HG02852 (cell line): Measurements from ENCODE around the gene MACF1.

ENCODE experiments used
- ATAC-seq: cut with Tn5 transposase; IDR thresholded peaks from one replicate; pipeline ENCODE4 v1.9.1; 2021; ENCODE audit warnings: mild to moderate bottlenecking, moderate library complexity; ENCODE audit not compliant: unreplicated experiment

Gene MACF1

DNA sequence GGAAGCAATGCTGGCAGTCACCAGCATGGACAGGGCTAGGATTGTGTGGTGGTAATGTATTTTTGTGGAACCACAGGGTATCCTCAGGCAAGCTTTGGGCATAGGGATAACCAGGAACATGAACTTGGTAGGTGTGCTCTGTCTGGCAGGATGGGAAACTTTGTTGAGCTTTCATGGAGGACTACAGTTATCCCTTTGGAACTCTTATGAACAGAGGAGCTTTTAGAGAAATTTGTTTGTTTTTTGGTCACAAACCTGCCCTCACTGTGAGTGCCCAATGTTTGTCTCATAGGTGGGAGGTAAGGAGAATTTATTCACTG is 54.4 kb downstream of the MACF1 start:
- ATAC-seq, result no peak

DNA sequence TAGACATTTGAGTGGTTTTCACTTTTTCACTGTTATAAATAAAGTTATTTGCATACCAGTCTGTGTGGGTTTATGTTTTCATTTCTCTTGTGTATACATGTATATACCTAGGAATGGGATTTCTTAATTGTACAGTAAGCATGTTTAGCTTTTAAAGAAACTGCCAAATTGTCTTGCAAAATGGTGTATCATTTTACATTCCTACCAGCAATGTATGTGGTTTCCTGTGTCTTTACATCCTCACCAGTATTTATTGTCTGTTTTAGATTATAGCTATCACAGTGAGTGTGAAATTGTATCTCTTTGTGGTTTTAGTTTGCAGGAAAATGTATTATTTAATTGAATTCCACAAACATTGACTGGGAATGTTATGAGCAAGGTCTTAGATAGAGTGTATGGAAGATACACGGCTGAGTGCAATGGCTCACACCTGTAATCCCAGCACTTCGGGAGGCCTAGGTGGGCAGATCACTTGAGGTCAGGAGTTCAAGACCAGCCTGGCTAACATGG is 57.3 kb downstream of the MACF1 start:
- no peak for ATAC-seq

DNA sequence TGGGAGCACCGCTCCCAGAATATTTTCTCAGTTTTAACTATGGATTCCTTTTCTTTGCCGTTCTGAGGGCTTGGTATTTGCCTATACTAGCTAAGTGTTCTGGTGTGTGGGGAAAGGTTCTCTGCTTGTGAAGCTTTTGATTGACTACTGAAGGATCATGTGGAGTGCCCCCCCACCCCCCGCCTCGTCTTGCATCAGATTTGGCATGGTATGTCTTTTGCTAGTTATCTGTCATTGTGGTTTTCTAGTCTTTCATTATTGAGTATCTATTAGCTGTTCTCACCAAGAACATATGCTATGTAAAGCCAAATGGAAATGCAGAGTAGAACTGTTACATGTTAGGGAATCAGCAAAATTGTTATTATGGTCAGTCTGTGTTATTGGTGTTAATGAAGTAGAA is 58.3 kb downstream of the MACF1 start:
- no peak for ATAC-seq

DNA sequence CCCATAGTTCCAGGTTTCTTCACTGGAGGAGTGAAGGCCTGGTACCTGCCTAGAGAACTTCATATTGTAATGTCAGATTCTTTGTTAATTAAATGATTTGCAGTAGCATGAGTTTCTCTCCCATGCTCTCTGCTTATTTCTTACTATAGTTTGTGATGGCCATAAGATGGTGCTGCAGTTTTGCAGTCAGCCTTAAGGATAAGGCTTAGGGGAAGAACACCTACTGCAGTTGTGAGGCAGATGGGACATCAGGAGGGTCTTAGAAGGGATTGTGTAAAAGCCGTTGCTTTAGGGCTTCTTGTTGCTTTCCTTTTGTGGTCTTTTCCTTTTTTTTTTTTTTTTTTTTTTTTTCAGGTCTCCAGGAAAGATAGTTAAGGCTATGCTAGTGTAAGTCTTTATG is 61.8 kb downstream of the MACF1 start:
- ATAC-seq, result no peak

DNA sequence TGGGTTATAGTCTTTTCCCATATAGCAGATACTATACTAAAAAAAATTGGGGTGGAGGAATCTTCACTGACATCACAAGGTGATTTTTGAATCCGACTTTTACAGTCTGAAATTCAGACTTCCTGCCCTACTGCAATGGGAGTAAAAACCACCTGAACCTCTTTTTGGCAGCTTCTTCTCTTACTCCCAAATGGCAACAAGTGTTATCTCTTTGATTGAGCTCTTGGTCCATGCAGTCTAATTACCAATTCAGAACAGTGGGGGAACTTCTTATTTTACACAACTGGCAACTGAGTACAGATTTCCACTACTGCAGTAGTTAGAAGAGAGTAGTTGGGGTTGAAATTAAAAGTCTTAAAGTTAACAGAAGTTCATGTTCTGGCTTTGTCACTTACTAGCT is 62.3 kb downstream of the MACF1 start:
- ATAC-seq, result no peak

DNA sequence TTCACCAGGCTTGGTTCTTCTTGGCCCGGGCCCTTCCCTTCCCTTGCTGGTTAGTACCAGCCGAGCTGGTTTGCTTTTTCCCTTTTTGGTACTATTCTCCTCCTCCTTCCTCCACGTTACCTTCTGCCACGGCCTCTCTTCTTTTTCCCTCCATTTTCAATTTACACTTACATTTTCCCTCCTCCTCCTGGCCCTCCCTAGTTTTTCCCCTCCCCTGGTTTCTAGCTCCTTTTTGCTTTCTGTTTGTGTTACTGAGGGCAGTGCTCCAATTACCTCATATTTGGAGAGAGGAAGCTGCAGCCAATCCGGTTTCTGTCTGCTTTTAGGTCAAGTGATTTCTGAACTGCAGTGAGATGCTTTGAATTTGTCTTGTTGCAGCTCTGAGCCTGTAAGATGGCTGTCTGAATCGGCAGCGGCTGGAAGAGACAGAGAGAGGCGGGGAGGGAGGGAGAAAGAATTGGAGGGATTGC is 63.7 kb downstream of the MACF1 start:
- ATAC-seq, result peak; percentile 31

DNA sequence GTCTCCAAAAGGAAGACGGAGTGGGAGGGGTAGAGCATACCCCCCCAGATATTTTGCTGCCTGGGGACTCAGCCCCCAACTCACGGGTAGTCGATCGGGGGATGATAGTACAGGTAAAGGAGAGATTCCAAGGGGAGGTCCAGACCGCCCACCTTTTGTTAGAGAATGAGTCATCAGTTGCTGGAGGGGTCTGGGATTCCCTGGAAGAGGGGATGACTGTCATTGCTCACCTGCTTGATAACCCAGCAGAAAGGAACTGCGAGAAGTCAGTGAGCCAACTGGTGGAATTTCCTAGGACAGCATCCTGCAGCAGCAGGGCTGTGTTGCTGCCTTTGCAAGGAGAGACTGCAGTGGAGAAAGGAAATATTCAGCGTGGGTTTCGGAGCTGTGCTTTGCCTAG is 64.4 kb downstream of the MACF1 start:
- no peak for ATAC-seq

DNA sequence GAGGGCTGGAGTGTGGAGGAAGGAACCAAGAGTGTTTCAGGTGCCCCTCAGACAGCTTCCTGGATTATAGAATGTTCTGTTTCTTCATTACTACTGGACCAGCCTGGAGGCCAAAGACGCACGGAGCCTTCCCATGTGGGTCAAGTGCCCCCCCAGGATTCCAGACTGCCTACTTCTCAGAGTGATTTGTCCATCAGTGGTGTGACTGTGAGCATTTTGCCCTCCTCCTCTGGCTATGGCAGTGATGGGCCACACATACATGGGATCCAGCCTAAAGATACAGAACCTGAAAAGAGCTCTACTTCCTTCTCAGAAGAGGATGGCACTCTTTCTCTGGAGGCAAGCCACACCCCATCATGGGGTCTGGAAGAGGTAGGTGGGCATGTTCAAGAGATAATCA is 64.9 kb downstream of the MACF1 start:
- ATAC-seq, result no peak

DNA sequence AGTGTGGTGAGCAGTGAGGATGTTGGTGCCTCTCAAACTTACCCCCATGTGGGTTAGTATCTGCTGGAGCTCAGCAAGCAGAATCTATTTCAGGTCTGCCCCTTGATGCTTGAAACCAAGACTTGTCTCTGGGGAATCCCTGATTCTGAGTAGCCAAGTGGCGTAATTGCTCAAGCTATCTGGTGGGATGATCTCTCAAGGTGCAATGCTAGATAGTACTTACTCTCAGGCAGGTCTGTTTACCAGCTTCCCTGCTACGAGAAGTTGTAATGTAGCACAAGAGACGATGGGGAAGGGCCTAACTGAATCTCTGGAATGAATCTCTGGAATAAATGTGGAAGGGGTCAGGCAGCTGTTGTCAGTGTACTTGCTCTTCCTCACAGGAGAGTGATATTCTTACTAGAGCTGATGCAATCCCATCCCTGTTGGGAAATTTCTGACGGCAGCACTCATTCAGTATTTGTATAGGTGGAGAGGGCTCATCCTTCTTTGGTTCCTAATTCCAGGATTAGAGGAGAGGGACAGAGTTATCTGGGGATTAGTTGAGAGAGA is 65.4 kb downstream of the MACF1 start:
- peak; percentile 65 for ATAC-seq

DNA sequence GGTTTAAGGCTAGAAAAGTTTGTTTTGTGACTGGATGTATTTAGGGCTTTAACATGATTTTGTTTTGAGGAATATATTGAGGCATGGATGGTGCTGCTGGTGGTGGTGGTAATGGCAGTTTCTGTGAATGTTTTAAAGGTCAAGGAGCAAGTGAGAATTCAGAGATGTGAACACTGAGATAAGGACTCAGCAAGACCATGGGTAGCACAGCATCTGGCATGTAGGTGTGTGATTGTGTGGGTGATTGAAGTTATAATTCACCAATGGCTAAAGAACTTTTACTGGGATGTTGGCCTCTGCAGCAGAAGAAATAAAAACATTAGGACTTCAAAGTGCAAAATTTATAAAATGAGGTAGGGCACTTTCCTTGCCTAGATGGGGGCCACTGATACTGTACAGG is 65.9 kb downstream of the MACF1 start:
- no peak for ATAC-seq

DNA sequence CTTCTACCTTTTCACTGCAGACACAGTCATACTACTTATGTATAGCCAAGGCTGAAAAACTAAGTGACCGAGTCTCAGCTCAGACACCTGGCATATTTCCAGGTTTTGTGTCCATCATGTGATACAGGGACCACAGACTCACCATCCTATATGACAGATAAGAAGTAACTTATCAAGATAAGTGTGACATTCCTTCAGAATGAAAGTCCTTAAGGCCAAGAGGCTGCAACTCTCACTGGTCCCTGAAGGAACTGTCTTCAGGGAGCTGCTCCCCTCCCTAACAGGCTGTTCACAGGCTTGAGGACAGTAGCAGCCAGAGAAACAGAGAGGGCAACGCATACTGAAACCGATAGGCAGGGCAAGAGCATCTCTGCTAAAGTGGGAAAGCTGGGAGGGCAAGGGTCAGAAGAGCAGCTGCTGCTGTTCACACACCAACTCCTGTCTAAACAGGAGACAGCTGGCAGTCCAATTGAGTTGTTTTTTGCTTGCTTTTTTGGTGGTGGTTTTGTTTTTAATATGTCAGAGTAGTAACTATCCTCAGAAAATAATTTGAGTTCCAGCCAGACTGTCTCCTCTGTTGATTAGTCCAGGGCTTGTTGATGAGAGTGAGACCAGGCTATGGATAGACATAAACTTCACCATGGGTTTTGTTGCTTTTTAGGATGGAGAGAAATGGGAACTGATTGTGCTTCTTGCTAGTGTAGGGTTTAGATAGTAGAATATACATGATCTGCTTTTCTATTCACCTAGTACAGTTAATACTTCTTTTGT is 67.7 kb downstream of the MACF1 start:
- no peak for ATAC-seq

DNA sequence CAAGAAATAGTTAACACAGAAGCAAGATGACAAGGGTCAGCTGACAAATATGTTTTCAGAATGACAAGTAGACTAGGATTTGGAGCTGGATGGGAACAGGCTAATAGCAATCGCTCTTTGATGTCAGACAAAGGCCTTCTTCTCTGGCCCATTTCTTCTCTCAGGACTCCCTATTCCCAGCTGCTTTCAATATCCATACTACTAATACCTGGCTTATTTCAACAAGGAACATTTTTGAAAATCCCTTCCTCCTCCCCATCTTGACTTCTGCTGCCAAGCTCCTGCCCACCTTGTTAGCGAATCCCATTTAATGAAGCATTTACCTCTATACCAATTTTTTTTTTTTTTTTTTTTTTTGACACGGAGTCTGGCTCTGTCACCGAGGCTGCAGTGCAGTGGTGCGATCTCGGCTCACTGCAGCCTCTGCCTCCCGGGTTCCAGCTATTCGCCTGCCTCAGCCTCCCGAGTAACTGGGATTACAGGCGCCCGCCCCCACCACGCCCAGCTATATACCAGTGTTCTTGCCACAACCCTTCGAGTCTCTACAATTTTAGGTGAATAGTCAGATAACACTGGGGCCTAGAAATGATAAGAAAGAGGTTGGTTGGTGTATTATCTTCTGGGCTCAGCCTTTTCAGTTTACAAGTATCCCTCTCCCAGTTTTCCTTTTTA is 68.4 kb downstream of the MACF1 start:
- ATAC-seq, result no peak

DNA sequence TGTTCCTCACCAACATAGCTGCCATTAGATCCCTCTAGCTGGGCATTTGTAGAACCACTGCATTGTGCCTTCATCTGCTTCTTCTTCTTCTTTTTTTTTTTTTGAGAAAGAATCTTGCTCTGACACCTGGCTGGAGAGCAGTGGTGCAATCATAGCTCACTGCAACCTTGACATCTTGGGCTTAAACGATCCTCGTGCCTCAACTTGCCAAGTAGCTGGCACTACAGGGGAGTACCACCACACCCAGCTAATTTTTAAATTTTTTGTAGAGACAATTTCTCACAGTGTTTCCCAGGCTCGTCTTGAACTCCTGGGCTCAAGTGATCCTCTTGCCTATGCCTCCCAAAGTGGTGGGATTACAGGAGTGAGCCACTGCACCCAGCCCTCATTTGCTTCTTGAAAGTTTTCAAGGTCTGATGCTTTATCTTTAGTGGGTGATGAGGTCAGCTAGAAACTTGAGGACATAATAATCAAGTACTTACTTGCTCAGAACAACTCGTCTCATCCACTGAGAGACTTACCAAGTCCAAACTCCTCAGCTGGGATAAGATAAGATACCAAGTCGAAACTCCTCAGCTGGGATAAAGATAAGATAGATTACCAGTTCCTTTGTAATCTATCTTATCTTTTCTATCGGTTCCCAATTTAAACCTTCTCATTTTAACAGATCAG is 71.5 kb downstream of the MACF1 start:
- no peak for ATAC-seq

DNA sequence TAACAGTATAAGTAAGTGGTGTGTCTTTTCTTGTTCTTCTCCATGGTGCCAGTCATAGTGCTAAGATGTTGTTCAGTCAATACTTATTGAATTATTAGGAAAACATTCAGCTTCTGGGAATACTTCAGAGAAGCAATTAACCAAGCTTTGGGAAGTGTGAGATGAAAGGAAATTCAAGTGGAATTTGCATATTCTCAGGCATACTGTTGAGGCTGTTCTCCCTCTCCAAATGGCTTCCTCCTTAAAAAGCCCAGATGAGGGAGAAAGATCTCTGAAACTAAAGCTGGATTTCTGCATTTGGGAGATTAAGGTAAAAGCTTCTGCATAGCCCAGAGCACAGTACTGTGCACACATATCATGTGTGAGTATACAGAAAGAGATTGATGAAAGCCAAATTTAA is 73.4 kb downstream of the MACF1 start:
- ATAC-seq, result no peak

DNA sequence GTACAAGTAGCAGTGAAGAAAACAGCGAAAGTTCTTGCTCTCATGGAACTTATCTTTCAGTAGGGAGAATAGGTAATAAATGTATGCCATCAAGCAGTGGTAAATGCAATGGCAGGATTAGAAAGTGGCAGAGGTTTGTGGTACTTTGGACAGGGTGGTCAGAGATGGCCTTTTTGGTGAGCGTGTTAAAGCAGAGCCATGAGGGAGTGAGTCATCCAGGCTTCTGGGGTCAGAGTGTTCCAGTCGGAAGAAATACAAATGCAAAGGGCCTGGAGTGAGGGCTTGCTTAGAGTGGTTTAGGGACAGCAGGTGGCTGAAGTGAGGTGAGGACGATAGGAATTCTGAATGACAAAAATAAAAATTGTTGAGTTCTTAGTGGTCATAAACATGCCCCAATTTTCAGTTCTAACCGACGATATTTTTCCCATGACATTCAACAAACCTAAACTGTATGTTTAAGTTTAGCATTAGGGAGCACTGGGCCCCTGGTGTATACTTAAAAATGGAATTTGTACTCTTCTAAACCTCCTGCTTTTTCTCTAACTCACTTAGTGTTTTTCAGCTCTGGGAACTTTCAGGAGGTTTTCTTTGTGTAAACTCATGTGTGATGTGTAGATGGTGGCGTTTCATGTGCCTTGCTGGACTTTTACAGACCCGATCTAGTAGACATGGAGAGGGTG is 78.2 kb downstream of the MACF1 start:
- no peak for ATAC-seq

DNA sequence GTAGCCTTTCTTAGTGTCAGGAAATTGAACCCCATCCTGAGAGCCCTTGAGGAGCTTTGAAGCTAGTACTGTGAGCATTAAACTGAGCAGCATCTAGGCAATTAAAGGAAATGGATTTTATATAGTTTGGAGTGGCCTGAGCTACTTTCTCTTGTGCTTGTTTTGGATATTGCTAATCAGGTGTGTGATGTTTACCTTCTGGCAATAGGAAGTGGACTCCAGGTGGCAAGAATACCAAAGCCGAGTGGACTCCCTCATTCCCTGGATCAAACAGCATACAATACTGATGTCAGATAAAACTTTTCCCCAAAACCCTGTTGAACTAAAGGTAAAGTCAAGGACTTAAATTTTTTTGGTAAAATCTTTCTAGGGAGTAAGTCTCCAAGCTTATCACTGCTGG is 79.4 kb downstream of the MACF1 start:
- no peak for ATAC-seq

DNA sequence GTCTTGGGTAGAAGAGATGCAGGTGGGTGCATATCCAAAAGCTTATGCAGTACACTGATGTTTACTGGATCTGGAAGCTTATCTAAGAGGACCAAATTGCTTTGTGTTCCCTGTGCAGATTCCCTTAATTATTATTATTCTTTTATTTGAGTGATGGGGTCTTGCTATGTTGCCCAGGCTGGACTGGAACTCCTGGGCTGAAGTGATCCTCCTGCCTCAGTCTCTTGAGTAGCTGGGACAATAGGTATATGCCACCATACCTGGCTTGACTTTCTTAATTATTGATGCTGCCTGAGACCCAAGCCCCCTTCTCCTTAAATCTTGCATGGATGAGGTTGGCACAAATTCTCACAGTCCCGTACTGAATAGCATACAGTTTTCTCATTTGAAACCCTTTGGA is 83.0 kb downstream of the MACF1 start:
- no peak for ATAC-seq

DNA sequence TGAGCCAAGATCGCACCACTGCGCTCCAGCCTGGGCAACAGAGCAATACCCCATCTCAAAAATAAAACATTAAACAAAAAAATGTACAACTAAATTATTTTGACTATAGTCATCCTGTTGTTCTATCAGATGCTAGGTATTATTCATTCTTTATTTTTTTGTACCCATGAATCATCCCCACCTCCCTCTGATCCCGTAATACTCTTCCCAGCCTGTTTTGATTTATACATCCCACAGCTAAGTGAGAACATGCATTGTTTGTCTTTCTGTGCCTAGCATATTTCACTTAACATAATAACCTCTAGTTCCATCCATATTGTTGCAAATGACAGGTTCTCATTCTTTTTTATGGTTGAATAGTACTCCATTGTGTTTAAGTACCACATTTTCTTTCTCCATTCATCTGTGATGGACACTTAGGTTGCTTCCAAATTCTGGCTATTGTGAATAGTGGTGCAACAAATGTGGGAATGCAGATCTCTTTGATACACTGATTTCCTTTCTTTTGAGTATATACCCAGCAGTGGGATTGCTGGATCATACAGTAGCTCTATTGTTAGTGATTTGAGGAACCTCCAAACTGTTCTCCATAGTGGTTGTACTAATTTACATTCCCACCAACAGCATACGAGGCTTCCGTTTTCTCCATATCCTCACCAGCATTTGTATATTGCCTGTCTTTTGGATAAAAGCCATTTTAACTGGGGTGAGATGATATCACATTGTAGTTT is 84.4 kb downstream of the MACF1 start:
- ATAC-seq, result no peak

DNA sequence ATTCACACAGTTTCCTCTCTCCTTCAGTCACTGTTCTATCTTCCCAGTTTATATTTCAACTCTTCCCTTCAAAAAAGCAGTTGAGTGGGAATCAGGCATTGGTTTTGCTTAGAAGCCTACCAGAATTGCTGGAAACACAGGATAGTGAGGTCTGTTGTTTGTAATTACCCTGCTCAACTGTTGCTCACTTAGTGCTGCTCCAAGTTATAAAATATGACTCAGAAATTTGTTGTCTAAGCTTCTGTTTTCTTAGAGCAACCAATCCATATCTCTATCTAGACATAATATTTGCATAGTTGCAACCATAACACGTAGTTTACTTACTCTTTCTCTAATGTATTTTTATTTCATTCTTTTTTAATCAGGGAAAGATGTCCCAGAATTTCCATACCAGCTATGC is 87.9 kb downstream of the MACF1 start:
- no peak for ATAC-seq

DNA sequence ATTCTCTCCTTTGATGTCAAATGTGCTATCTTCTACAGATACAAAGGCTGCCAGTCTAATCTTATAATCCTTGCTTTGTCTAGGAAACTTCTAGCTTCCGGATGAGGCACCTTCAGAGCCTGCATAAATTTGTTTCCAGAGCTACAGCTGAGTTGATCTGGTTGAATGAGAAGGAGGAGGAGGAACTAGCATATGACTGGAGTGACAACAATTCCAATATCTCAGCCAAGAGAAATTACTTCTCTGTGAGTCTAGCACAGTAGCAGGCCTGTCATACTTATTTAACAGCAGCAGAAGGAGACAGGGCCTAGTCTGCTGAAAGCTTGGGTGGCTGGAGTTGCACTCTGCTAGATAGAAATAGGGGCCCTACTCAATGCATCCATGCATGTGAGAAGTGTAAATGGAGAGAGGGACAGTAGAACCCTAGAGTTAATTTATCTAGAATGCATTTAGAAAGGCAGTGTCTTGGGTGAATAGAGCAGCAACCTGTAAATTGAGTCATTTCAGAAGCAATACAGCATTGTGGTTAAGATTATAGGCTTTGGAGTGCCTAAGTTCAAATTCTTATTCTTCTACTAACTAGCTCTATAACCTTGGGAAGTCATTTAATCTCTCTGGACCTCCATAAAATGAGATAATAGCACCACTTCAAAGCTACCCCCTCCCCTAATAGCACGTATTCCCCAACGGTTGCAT is 89.0 kb downstream of the MACF1 start:
- no peak for ATAC-seq
